Measurements from ENCODE around the gene NUBPL. TPM values are rescaled to one million over a fixed set of nuclear protein-coding genes. Genes with fewer than 3 reads are reported as not detected.

Gene NUBPL
- total and polyA plus RNA-seq, 2 donors from 2014 or later = 11.2 to 16.2 TPM

- intact Hi-C loops (cut with DNase I) = no loop called here
- no peak overlapping the region for H3K4me3 ChIP-seq (ENCODE audit: low read length in 3 of 3)
- no peaks in the 10 kb centered on the region for H3K36me3 ChIP-seq (ENCODE audit: control insufficient read depth in 2 of 3, insufficient read depth in 3 of 3, low read length in 3 of 3)
- FAIRE-seq = no peak
- peak in 1 of 5 donors; percentile 5 for DNase-seq
- no peaks in the 10 kb centered on the region for H3K27me3 ChIP-seq (ENCODE audit: control insufficient read depth, insufficient read depth, low read length)
- no peak overlapping the region for H3K27ac ChIP-seq (ENCODE audit: low read depth in 2 of 2, low read length in 2 of 2)
- peak; percentile 12 for TF ChIP-seq CTCF (IDR thresholded peaks at IDR 0.05; ENCODE audit: borderline replicate concordance, extremely low read depth, insufficient read depth)
- H3K4me1 ChIP-seq (ENCODE audit: control insufficient read depth in 2 of 3, insufficient read depth in 2 of 3, low read depth in 1 of 3, low read length in 3 of 3) = no peaks in the 10 kb centered on the region
- H3K9ac ChIP-seq (ENCODE audit: low read length in 3 of 3) = no peak overlapping the region
- no peaks in the 10 kb centered on the region for H3K9me3 ChIP-seq (ENCODE audit: control insufficient read depth in 2 of 3, insufficient read depth in 1 of 3, low read length in 3 of 3)
Measured at GRCh38 chr14:31543969-31544799, 17.0 kb upstream of the NUBPL start.

- Histone ChIP-seq H3K27ac (ENCODE audit: low read depth in 2 of 2, low read length in 2 of 2) (no peak overlapping the region), H3K4me1 (ENCODE audit: control insufficient read depth in 2 of 3, insufficient read depth in 2 of 3, low read depth in 1 of 3, low read length in 3 of 3) (no peaks in the 10 kb centered on the region), H3K9me3 (ENCODE audit: control insufficient read depth in 2 of 3, insufficient read depth in 1 of 3, low read length in 3 of 3) (no peaks in the 10 kb centered on the region), H3K36me3 (ENCODE audit: control insufficient read depth in 2 of 3, insufficient read depth in 3 of 3, low read length in 3 of 3) (no peaks in the 10 kb centered on the region), H3K4me3 (ENCODE audit: low read length in 3 of 3) (no peak overlapping the region), H3K9ac (ENCODE audit: low read length in 3 of 3) (no peak overlapping the region), H3K27me3 (ENCODE audit: control insufficient read depth, insufficient read depth, low read length) (no peaks in the 10 kb centered on the region)
- DNase-seq (no peak), FAIRE-seq (no peak)
- intact Hi-C loops (cut with DNase I) = no loop called here
- TF ChIP-seq CTCF (IDR thresholded peaks at IDR 0.05; ENCODE audit: borderline replicate concordance, extremely low read depth, insufficient read depth) = no peak
Measured at GRCh38 chr14:31544816-31545215, 16.4 kb upstream of the NUBPL start.

- Histone ChIP-seq H3K9ac (ENCODE audit: low read length in 3 of 3) (no peak overlapping the region), H3K4me3 (ENCODE audit: low read length in 3 of 3) (no peak overlapping the region), H3K9me3 (ENCODE audit: control insufficient read depth in 2 of 3, insufficient read depth in 1 of 3, low read length in 3 of 3) (no peaks in the 10 kb centered on the region), H3K36me3 (ENCODE audit: control insufficient read depth in 2 of 3, insufficient read depth in 3 of 3, low read length in 3 of 3) (no peaks in the 10 kb centered on the region), H3K4me1 (ENCODE audit: control insufficient read depth in 2 of 3, insufficient read depth in 2 of 3, low read depth in 1 of 3, low read length in 3 of 3) (no peaks in the 10 kb centered on the region), H3K27me3 (ENCODE audit: control insufficient read depth, insufficient read depth, low read length) (no peaks in the 10 kb centered on the region), H3K27ac (ENCODE audit: low read depth in 2 of 2, low read length in 2 of 2) (no peak overlapping the region)
- TF ChIP-seq CTCF (IDR thresholded peaks at IDR 0.05; ENCODE audit: borderline replicate concordance, extremely low read depth, insufficient read depth) = no peak
- peak in 1 of 5 donors; percentile 18 for DNase-seq
- intact Hi-C loops (cut with DNase I) = no loop called here
- FAIRE-seq = peak; percentile 56
Measured at GRCh38 chr14:31545328-31545727, 15.9 kb upstream of the NUBPL start.

All from kidney (tissue), 14 donors.